ENCODE results near the gene SYNJ1.
"Not testable (repeated sequence)": the region's sequence is repeated elsewhere in the genome, so short reads cannot be mapped to it uniquely, and the experiment has no call there.

GRCh38 chr21:32664095-32664494, 63.7 kb downstream of the SYNJ1 start:
- TF ChIP-seq CTCF (conservative IDR thresholded peaks at IDR 0.05; ENCODE audit: low read depth, low read length); RCOR1 (IDR thresholded peaks at IDR 0.05; ENCODE audit: insufficient replicate concordance, low read length); CEBPB (IDR thresholded peaks at IDR 0.05; ENCODE audit: low read depth, low read length); POLR2A (IDR thresholded peaks at IDR 0.05; ENCODE audit: low read depth, low read length); MAFK (IDR thresholded peaks at IDR 0.05; ENCODE audit: low read depth, low read length); MAZ (IDR thresholded peaks at IDR 0.05; ENCODE audit: borderline replicate concordance, low read depth, low read length); USF2 (IDR thresholded peaks at IDR 0.05; ENCODE audit: low read depth, low read length); ELK1 (IDR thresholded peaks at IDR 0.05; ENCODE audit: borderline replicate concordance, low read depth, low read length); SMC3 (IDR thresholded peaks at IDR 0.05; ENCODE audit: low read depth, low read length): not testable (repeated sequence)
